K562 (cell line): Measurements from ENCODE around the gene C12orf43.

ENCODE experiments used
- CHD1 ChIP-seq: fragments of 200-600 bp; sonication (generic); IDR thresholded peaks from one replicate; pipeline ENCODE4 v1.6.1; 2012; ENCODE audit warnings: mild to moderate bottlenecking, moderate library complexity, low read length, inconsistent platforms
- ZFX ChIP-seq: sonication (generic); formaldehyde crosslinking; IDR thresholded peaks from 2 replicates; pipeline ENCODE4 v1.8.0; 2022; ENCODE audit warnings: mild to moderate bottlenecking, missing genetic modification reagents, moderate library complexity

- TF ChIP-seq CHD1 (no peak), ZFX (no peak)
These were observed 31.9 kb downstream of the C12orf43 start for GRCh38 chr12:120984351-120984898.
